ENCODE measurements around the gene ATP6AP1. TPM values are rescaled to one million over a fixed set of nuclear protein-coding genes. Genes with fewer than 3 reads are reported as not detected.

ATP6AP1 gene
- total RNA-seq, 1 donor: 33.2 TPM

DNA sequence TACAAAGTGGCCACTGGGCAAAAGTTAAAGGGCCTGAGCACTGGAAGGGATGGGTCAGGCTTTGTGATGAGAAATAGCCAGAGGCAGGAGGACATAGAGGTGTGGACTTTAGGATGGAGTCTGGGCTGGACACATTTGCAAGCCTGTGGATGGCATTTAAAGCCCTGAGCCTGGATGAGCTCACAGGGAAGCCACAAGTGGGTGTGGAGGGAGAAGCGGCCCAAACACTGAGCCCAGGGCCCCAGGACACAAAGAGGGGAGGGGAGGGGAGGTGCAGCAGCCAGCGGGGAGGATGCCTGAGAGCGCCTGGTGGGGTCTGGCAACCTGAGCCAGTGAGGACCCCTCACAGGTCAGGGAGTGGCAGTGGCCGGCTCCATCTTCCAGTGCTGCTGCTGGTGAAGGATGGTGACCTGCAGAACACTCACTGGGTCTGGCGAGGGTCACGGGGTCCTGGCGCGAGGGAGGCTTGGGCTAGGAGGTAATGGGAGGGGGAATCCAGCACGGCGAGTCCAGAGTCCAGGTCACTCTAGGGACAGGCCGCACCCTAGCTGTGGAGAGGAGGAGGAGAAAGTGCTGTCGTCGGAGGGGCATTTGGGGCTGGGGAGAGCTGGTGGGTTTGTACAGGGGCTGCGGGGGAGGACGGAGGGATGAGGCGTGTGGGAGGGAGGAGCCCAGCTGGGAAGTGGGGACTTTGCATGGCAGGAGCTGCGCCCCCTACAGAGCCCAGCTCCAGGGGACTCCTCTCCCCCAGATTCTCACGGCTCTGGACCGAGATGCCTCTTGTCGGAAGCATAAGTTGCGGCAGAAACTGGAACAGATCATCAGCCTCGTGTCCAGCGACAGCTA lies 43.6 kb downstream of the ATP6AP1 start:
- no peak overlapping the region for H3K4me3 ChIP-seq (ENCODE audit: low read depth, low read length)
- no peak for DNase-seq (ENCODE audit: low read depth)
- TF ChIP-seq, protein P1, sequence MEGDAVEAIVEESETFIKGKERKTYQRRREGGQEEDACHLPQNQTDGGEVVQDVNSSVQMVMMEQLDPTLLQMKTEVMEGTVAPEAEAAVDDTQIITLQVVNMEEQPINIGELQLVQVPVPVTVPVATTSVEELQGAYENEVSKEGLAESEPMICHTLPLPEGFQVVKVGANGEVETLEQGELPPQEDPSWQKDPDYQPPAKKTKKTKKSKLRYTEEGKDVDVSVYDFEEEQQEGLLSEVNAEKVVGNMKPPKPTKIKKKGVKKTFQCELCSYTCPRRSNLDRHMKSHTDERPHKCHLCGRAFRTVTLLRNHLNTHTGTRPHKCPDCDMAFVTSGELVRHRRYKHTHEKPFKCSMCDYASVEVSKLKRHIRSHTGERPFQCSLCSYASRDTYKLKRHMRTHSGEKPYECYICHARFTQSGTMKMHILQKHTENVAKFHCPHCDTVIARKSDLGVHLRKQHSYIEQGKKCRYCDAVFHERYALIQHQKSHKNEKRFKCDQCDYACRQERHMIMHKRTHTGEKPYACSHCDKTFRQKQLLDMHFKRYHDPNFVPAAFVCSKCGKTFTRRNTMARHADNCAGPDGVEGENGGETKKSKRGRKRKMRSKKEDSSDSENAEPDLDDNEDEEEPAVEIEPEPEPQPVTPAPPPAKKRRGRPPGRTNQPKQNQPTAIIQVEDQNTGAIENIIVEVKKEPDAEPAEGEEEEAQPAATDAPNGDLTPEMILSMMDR (IDR thresholded peaks at IDR 0.05; ENCODE audit: insufficient read depth, low read length): no peak

DNA sequence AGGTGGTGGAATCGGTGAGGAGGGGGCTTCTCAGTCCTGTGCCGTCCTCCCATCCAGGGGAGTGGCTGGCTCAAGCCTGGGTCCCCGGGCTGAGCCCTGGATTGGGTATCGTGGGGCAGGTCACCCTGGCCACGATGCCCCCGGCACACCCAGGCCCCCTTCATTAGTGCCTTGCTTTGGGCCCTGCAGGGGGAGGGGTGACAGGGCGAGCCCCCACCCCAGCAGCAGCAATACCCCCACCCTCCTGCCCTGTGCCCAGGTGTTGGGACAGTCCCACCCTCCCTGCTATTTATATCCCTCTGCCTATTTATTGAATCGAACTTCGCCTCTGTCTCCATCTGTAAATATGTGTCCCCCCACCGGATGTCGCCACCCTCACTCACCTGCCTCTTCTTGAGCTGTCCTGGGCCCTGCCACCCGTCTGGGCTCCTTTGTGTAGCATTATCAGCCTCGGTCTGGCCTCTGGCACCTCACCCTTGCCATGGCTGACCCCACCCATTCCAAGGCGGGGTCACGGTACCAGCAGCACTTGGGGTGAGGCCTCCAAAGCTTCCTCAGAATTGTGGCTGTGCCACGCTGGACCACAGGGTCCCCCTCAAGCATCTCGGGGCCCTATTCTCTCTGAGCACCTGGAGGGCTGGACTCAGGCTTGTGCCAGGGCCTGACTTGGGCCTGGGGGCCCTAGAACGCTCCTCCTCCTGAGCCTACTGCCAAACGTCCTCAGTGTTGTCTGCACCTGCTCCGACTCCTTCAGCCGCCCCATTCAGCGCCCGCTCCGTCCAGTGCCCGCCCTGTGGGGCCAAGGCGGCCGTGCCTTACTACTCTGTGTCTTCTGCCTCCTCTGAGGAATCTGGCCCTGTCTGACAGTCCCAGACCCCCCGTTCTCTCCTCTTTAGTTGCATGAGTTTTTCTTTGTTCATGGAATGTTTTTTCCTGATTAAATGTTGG lies 44.5 kb downstream of the ATP6AP1 start:
- DNase-seq (ENCODE audit: low read depth): no peak
- no peak overlapping the region for H3K4me3 ChIP-seq (ENCODE audit: low read depth, low read length)
- TF ChIP-seq, protein P1 (IDR thresholded peaks at IDR 0.05; ENCODE audit: insufficient read depth, low read length): no peak

DNA sequence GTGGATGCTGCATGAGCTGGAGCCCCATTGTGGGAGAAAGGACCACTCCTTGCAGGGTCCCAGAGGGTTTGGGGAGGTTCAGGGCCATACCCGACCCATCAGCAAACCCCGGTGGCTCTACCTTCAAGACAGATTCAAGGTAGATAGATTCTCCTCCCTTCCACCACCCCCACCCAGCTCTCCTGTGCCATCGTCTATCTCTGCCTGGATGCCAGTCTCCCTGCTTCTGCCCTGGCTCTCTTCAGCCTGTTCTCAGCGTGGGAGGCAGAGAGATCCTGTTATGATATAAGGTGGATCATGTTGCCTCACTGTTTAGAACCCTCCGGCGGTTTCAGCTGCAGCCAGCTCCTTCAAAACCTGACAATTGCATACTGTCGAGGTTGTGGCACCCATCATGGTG lies 45.2 kb downstream of the ATP6AP1 start:
- DNase-seq (ENCODE audit: low read depth): no peak
- TF ChIP-seq, protein P1 (IDR thresholded peaks at IDR 0.05; ENCODE audit: insufficient read depth, low read length): no peak
- no peak overlapping the region for H3K4me3 ChIP-seq (ENCODE audit: low read depth, low read length)

DNA sequence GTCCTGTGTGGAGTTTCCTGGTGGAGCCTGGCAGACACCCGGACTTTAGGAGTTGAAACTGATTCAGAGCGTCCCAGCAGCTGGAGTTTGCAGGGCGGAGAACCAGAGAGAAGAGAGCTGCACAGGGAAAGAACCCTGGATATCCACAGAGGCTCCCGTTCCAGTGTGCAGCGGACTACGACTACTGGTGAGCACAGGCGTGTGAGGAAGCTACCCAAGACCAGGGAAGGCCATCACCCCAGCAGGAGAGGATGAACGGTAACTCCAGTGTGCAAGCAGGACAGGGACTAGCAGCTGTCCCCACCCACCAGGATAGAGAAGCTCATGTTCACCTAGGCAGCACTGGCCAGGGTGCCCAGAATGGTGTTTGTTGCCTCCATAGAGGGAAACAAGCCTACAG lies 48.3 kb downstream of the ATP6AP1 start:
- no peak for DNase-seq (ENCODE audit: low read depth)
- H3K4me3 ChIP-seq (ENCODE audit: low read depth, low read length): no peak overlapping the region
- TF ChIP-seq, protein P1 (IDR thresholded peaks at IDR 0.05; ENCODE audit: insufficient read depth, low read length): no peak

DNA sequence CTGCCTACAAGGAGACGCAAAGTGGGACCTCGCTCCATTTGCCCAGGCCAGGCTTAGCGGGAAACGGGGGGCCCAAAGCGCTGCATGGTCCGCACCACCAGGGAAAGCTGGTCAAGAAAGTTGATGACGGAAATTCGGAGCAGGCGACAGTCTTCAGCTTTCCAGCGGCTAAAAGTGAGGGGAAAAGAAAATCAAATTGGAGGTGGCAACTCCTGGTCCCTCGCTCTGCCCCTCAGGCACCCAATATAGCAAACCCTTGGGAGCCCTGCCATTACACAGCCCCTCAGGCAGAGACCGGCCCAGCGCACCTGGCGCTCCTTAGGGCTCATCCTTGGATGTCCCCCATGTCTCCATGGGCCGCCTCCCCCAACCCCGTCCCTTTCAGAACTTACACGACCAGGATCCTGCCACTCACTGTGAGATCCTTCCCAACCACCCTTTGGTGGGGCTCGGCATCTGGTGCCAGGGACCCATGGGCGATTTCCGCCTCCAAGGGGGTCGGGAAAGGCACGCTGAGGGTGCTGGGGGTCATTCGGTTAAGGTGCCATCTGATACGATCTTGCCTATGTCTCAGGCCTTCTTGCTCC lies 49.5 kb downstream of the ATP6AP1 start:
- TF ChIP-seq, protein P1 (IDR thresholded peaks at IDR 0.05; ENCODE audit: insufficient read depth, low read length): no peak
- DNase-seq (ENCODE audit: low read depth): no peak
- H3K4me3 ChIP-seq (ENCODE audit: low read depth, low read length): peak overlapping the region; percentile 72

DNA sequence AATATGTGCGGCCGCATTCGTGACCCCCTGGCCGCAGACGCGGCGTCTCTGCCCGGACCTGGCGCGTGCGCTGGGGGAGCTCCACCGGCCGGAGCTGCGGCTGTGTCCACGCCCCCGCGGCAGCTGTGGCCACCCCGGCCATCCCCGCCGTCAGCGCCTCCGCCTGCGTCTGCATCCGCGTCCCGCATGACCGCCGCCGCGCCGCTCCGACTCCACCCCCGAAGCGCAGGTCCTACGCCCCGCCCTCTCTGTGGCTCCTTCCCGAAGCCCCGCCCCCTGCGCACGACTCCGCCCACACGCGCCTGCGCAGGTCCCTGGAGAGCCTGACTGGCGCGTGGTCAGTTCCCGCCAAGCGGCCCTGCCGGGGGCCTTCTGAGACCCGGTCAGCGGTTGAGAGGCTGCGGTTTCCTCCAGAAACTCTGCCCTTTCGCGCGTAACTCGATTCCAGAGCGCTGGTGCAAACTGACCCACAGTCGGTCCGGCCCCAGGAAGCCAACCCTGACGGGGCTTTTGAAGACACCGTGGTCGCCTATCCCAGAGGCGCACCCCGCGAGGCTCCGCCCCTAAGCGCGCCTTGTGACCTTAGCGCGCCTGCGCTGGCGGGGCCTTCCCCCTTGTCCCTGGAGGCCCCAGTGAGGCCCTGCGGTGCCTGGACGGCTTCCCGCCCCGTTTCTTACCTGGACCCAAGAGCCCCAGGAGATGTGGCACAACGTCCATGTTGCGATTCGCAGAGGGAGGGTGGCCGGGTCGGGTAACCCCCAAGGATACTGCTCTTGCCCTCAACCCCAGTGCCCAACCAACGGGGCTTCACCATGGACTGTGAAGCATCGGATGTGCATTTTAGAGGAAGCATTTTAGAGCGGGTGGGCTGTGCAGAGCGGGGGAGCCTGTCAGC lies 50.5 kb downstream of the ATP6AP1 start, which contains the start of gene LAGE3:
Gene LAGE3, minus strand, starts transcription at position 554 of the 895 bp plus-strand sequence. Its CDS starts 366 bp downstream, at position 188.
- TF ChIP-seq, protein P1 (IDR thresholded peaks at IDR 0.05; ENCODE audit: insufficient read depth, low read length): no peak
- H3K4me3 ChIP-seq (ENCODE audit: low read depth, low read length): peak within 1 kb of the TSS; percentile 72
- peak; percentile 84 for DNase-seq (ENCODE audit: low read depth)
